Measurements from ENCODE around the gene AKAP13.
"Not testable (repeated sequence)": the region's sequence is repeated elsewhere in the genome, so short reads cannot be mapped to it uniquely, and the experiment has no call there.

The AKAP13 gene

GRCh38 chr15:85414495-85414894 lies 34.1 kb downstream of the AKAP13 start:
- DNase-seq: no peak

GRCh38 chr15:85414991-85415390 lies 34.6 kb downstream of the AKAP13 start:
- no peak for DNase-seq

GRCh38 chr15:85415783-85416182 lies 35.4 kb downstream of the AKAP13 start:
- DNase-seq: no peak

- DNase-seq: no peak
Observed at GRCh38 chr15:85417276-85417675, 36.9 kb downstream of the AKAP13 start.

GRCh38 chr15:85419161-85419560 lies 38.8 kb downstream of the AKAP13 start:
- DNase-seq: no peak

- DNase-seq: no peak
Observed at GRCh38 chr15:85421116-85421925, 40.9 kb downstream of the AKAP13 start.

- DNase-seq: no peak
Observed at GRCh38 chr15:85422607-85423006, 42.2 kb downstream of the AKAP13 start.

- no peak for DNase-seq
Observed at GRCh38 chr15:85423256-85423655, 42.9 kb downstream of the AKAP13 start.

GRCh38 chr15:85424154-85424553 lies 43.8 kb downstream of the AKAP13 start:
- no peak for DNase-seq

GRCh38 chr15:85426481-85426880 lies 46.1 kb downstream of the AKAP13 start:
- no peak for DNase-seq

- DNase-seq: no peak
Observed at GRCh38 chr15:85427286-85428028, 47.1 kb downstream of the AKAP13 start.

- DNase-seq: no peak
Observed at GRCh38 chr15:85429522-85429921, 49.1 kb downstream of the AKAP13 start.

- no peak for DNase-seq
Observed at GRCh38 chr15:85430406-85431204, 50.2 kb downstream of the AKAP13 start.

GRCh38 chr15:85439996-85440395 lies 59.6 kb downstream of the AKAP13 start:
- DNase-seq: no peak

GRCh38 chr15:85440451-85440850 lies 60.0 kb downstream of the AKAP13 start:
- DNase-seq: no peak

- not testable (repeated sequence) for DNase-seq
Observed at GRCh38 chr15:85441854-85442253, 61.5 kb downstream of the AKAP13 start.

- DNase-seq: no peak
Observed at GRCh38 chr15:85443046-85443445, 62.6 kb downstream of the AKAP13 start.

- no peak for DNase-seq
Observed at GRCh38 chr15:85443593-85444087, 63.2 kb downstream of the AKAP13 start.

- no peak for DNase-seq
Observed at GRCh38 chr15:85444122-85444745, 63.8 kb downstream of the AKAP13 start.

- DNase-seq: no peak
Observed at GRCh38 chr15:85445361-85445760, 65.0 kb downstream of the AKAP13 start.

GRCh38 chr15:85451099-85451700 lies 70.8 kb downstream of the AKAP13 start:
- no peak for DNase-seq

GRCh38 chr15:85452436-85452835 lies 72.0 kb downstream of the AKAP13 start:
- DNase-seq: no peak

Measured in stimulated activated CD4-positive, alpha-beta T cell treated with anti-CD3 and anti-CD28 coated beads, Interleukin-4, amount 100 ng/mL, for 1 hour (primary cell).